ENCODE data around the gene UNC13C. TPM values are rescaled to one million over a fixed set of nuclear protein-coding genes. Genes with fewer than 3 reads are reported as not detected.

The UNC13C gene
- total RNA-seq, 1 donor from 2014 or later, result not detected

DNA sequence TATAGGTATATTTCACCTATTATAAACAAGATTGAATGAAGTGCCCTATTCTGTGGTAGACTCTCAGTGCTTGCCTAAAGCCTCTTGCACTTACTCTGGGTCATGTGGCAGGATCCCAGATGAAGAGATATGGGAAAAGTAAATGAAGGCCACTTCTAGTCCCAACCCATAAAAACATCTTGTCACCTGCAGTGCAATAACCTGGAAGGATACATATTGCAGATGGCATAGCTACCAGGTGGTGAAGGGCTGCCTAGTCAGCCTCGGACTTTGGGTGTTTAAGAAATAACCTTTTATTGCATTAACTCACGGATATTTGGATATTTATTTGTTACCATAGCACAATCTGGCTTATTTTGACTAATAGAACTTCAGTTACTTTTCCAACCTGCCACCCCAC lies 367.1 kb downstream of the UNC13C start:
- DNase-seq (ENCODE audit: extremely low spot score, unreplicated experiment), result no peak
- no peaks in the 10 kb centered on the region for H3K36me3 Mint-ChIP-seq (ENCODE audit: unreplicated experiment)
- TF ChIP-seq, protein P1, sequence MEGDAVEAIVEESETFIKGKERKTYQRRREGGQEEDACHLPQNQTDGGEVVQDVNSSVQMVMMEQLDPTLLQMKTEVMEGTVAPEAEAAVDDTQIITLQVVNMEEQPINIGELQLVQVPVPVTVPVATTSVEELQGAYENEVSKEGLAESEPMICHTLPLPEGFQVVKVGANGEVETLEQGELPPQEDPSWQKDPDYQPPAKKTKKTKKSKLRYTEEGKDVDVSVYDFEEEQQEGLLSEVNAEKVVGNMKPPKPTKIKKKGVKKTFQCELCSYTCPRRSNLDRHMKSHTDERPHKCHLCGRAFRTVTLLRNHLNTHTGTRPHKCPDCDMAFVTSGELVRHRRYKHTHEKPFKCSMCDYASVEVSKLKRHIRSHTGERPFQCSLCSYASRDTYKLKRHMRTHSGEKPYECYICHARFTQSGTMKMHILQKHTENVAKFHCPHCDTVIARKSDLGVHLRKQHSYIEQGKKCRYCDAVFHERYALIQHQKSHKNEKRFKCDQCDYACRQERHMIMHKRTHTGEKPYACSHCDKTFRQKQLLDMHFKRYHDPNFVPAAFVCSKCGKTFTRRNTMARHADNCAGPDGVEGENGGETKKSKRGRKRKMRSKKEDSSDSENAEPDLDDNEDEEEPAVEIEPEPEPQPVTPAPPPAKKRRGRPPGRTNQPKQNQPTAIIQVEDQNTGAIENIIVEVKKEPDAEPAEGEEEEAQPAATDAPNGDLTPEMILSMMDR (IDR thresholded peaks at IDR 0.05), result no peak
- no peak overlapping the region for H3K4me3 Mint-ChIP-seq (ENCODE audit: unreplicated experiment)
- H3K27ac Mint-ChIP-seq (ENCODE audit: unreplicated experiment), result no peak overlapping the region
- H3K4me1 Mint-ChIP-seq (ENCODE audit: unreplicated experiment), result no peaks in the 10 kb centered on the region
- no peaks in the 10 kb centered on the region for H3K27me3 Mint-ChIP-seq (ENCODE audit: unreplicated experiment)
- H3K9me3 Mint-ChIP-seq (ENCODE audit: unreplicated experiment), result peaks cover under 1% of the 10 kb centered on the region

DNA sequence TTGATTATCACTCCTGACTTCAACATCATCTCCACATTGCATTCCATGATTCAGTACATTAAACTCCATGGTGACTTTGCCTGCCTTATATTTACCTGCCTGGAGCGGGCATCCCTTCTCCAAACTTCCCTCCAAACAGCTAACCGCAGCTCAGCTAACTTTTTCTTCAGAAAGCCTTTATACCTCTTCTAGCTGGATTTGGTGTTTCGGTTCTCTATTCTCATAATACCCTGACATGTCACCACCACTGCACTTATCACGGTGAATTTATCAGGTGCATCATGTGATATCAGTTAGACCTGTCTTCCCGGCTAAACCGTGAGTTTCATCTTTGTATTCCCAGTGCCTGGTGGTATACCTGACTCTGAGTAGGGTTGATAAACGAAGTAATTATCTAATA lies 367.6 kb downstream of the UNC13C start:
- TF ChIP-seq, protein P1 (IDR thresholded peaks at IDR 0.05), result no peak
- H3K27me3 Mint-ChIP-seq (ENCODE audit: unreplicated experiment), result no peaks in the 10 kb centered on the region
- no peaks in the 10 kb centered on the region for H3K9me3 Mint-ChIP-seq (ENCODE audit: unreplicated experiment)
- no peak overlapping the region for H3K4me3 Mint-ChIP-seq (ENCODE audit: unreplicated experiment)
- no peak for DNase-seq (ENCODE audit: extremely low spot score, unreplicated experiment)
- no peaks in the 10 kb centered on the region for H3K4me1 Mint-ChIP-seq (ENCODE audit: unreplicated experiment)
- H3K27ac Mint-ChIP-seq (ENCODE audit: unreplicated experiment), result no peak overlapping the region
- no peaks in the 10 kb centered on the region for H3K36me3 Mint-ChIP-seq (ENCODE audit: unreplicated experiment)

DNA sequence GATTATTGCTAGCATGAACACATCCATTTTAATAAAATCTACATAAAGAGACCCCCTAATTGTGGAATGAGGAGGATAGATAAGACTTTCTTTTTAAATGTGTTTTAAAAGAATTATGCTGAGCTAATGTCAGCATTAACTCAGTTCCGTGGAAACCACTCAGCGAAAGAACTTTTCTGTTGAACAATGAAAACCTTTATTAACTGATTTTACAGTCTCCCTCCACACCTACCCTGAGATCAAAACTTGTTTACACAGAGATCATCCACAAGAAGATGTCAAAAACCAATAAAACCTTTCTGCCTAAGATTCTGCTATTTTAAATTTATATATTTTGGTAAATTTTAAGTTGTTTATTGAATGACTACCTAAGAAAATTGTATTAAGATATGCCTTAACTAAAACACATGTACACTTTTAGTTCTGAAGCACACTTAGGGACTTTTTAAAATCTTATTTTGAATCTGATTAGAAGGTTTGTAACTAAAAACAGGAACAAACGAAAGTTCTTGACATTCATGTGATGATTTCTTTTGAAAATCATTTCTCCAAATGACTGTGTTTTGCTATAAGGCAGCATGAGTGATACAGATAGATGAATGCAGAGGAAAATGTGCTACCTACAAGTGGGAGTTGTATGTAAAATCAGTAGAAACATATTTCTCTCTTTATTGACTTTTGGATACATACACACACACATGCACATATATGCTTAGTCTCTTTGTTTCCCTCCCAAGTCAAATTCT lies 369.0 kb downstream of the UNC13C start:
- Mint-ChIP-seq H3K27me3 (ENCODE audit: unreplicated experiment) (no peaks in the 10 kb centered on the region), H3K4me1 (ENCODE audit: unreplicated experiment) (no peaks in the 10 kb centered on the region), H3K36me3 (ENCODE audit: unreplicated experiment) (no peaks in the 10 kb centered on the region), H3K27ac (ENCODE audit: unreplicated experiment) (no peak overlapping the region), H3K9me3 (ENCODE audit: unreplicated experiment) (no peaks in the 10 kb centered on the region), H3K4me3 (ENCODE audit: unreplicated experiment) (no peak overlapping the region)
- TF ChIP-seq, protein P1 (IDR thresholded peaks at IDR 0.05), result no peak
- DNase-seq (ENCODE audit: extremely low spot score, unreplicated experiment), result no peak

DNA sequence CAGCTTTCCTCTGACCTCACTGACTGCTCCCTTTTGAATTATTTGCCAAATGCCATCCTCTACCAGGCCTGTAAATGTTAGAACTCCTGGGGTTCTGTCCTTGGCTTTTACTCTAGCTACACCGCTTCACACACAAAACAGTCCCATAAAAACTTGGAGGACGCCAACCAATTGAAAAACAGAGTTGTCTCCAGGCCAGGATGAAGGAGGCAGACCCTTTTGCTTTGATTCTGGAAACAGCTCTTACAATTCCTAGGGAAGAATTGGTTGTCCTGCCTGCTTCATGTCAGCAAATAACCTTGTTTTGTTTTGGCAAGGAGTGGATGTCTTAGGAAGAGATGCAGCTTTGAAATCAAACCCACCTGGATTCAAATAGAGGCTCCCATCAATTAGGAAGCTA lies 375.5 kb downstream of the UNC13C start:
- Mint-ChIP-seq H3K27me3 (ENCODE audit: unreplicated experiment) (no peaks in the 10 kb centered on the region), H3K4me3 (ENCODE audit: unreplicated experiment) (no peak overlapping the region), H3K4me1 (ENCODE audit: unreplicated experiment) (no peaks in the 10 kb centered on the region), H3K36me3 (ENCODE audit: unreplicated experiment) (no peaks in the 10 kb centered on the region), H3K27ac (ENCODE audit: unreplicated experiment) (no peak overlapping the region), H3K9me3 (ENCODE audit: unreplicated experiment) (peaks cover 14% of the 10 kb centered on the region)
- TF ChIP-seq, protein P1 (IDR thresholded peaks at IDR 0.05), result no peak
- DNase-seq (ENCODE audit: extremely low spot score, unreplicated experiment), result no peak

DNA sequence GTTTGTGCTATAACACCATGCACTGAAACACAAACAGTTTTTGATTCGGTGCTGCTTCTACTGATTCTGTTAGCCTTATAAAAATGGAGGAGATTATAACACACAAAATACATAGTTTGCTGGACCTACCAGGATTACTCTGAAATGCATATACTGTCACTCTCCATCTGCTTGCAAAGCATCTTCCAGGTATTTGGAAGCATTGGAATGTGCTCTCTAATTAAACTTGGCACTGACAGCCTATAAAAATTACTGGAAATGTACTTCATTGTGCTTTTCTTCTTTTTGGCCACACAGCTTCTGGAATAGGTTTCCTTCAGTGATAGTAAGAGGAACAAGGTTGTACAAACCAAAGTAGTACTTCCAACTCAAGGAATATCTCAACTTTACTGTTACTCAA lies 376.1 kb downstream of the UNC13C start:
- Mint-ChIP-seq H3K36me3 (ENCODE audit: unreplicated experiment) (no peaks in the 10 kb centered on the region), H3K27me3 (ENCODE audit: unreplicated experiment) (no peaks in the 10 kb centered on the region), H3K27ac (ENCODE audit: unreplicated experiment) (no peak overlapping the region), H3K4me1 (ENCODE audit: unreplicated experiment) (no peaks in the 10 kb centered on the region), H3K9me3 (ENCODE audit: unreplicated experiment) (peaks cover 20% of the 10 kb centered on the region), H3K4me3 (ENCODE audit: unreplicated experiment) (no peak overlapping the region)
- no peak for DNase-seq (ENCODE audit: extremely low spot score, unreplicated experiment)
- TF ChIP-seq, protein P1 (IDR thresholded peaks at IDR 0.05), result no peak

Measured in osteocyte (in vitro differentiated cells).